GM10266 (cell line): Measurements from ENCODE around the gene CFAP298.

ENCODE experiments used
- DNase-seq: peaks from one replicate; pipeline ENCODE4 v3.0.0; 2012; ENCODE audit errors: extremely low spot score
- TF ChIP-seq, protein P1 (sequence below): IDR thresholded peaks from 2 replicates; pipeline ENCODE4 v1.5.1; 2012; ENCODE audit warnings: mild to moderate bottlenecking, low read depth; ENCODE audit not compliant: control insufficient read depth, insufficient read depth; ENCODE audit errors: missing control alignments

The CFAP298 gene

DNA sequence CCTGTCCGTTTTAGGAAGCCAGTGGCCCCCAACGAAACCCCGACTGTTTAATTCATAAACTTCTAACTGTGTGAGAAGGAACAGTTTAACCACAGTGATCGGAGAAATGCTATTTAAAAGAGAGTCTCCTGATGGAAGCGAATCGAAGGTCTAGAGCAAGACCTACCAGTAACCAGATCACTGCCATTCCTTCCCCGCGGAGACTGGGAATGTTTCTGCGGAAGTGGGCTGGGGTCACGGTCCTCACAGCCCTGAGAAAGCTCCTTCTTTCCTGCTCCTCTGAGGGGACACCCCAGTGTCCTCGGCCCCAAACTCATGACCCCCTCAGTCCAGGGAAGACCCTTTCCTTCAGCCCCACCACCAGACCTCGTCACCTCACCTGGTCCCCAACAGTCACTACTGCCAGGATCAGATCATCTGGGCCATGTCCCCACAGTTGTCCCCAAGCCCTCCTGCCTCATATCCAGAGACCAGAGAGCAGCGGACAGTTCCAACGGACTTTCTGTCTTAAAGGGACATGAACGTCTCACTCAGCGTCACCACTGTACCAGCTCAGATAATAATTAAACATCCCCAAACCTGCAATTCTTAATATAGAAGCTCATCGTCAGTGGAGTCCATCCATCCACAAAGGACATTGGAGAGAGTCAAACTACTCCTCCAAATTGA lies 27.0 kb downstream of the CFAP298 start, which contains the start of gene TCP10L:
Gene TCP10L, minus strand, starts transcription at position 482 of the 669 bp plus-strand sequence. CDS start 1,219 bp downstream, outside the sequence.
- no peak for DNase-seq
- TF ChIP-seq, protein P1, sequence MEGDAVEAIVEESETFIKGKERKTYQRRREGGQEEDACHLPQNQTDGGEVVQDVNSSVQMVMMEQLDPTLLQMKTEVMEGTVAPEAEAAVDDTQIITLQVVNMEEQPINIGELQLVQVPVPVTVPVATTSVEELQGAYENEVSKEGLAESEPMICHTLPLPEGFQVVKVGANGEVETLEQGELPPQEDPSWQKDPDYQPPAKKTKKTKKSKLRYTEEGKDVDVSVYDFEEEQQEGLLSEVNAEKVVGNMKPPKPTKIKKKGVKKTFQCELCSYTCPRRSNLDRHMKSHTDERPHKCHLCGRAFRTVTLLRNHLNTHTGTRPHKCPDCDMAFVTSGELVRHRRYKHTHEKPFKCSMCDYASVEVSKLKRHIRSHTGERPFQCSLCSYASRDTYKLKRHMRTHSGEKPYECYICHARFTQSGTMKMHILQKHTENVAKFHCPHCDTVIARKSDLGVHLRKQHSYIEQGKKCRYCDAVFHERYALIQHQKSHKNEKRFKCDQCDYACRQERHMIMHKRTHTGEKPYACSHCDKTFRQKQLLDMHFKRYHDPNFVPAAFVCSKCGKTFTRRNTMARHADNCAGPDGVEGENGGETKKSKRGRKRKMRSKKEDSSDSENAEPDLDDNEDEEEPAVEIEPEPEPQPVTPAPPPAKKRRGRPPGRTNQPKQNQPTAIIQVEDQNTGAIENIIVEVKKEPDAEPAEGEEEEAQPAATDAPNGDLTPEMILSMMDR, result no peak

DNA sequence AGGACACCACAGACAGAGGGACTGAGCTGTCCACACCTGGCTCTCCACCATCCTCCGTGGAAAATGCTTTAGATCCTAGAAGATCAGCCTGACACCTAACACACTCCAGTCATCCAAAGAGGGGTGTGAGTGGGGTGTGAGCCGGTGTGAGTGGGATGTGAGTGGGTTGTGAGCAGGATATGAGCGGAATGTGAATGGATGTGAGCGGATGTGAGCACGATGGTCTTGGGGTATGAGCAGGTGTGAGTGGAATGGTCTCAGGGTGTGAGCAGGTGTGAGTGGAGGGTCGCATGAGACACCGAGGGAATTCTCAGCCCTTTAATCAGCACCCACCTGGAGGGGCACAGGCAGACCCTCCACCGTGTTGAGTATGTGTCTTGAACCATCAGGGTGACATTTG lies 27.7 kb downstream of the CFAP298 start:
- TF ChIP-seq, protein P1, result no peak
- no peak for DNase-seq

DNA sequence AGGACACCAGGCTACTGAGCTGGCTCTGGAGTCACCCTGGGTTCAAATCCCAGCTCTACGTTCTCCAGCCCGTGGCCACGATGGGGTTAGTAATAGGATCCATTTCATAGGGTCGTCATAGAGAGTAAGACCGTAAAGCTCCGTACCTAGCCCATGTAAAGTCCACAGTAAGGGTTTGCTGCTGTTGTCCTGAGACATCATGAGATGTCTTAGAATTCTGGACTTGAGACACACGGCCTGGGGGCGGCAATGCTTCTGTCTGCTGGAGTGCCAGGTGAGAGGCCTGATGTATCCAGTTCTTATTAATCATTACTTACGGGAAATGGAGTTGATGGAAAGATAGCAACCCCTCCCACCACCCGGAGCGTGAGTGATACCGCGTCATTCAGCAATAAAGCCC lies 30.4 kb downstream of the CFAP298 start:
- TF ChIP-seq, protein P1, result no peak
- DNase-seq, result no peak

DNA sequence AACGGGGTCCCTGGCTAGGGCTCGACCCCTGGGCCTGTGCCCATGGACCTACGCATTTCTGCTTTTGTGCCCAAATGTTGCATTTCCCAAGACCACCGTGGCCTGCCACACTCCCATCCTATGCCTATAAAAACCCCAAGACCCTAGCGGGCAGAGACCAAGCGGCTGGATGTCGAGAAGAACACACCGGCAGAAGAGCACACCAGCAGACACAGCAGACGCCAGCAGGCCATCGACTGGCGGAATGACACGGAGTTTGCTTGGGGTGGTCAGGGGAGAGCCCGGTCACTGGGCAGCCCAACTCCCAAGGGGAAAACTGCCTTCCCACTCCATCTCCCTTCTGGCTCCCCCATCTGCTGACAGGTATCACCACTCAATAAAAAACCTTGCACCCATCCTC lies 31.2 kb downstream of the CFAP298 start:
- TF ChIP-seq, protein P1, result no peak
- DNase-seq, result no peak

DNA sequence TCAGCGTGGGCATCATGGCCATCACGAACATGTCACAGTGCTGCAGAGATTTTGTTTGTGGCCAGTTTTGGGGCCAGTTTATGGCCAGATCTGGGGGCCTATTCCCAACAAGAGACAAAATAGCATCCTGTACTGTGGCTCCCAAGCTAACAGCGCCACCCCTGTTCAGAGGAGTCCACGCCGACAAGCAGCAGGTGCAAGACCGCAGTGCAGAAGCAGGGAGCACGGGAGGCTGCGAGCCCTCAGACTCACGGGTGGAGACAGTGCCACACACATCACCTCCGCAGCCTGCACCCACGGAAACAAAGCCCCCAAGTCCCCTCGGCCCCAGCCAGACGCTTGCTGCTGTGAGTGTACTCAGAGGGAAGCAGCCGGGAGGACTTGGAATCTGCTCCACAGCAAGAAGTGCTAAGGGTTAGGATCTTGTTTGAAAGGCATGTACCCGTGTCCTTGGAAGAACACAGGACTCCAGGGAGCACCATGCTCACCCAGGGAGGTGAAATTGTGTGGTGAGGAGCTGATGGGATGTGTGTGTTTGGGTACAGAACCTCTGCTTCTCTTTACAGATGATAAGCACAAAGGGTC lies 34.0 kb downstream of the CFAP298 start:
- DNase-seq, result no peak
- TF ChIP-seq, protein P1, result no peak

DNA sequence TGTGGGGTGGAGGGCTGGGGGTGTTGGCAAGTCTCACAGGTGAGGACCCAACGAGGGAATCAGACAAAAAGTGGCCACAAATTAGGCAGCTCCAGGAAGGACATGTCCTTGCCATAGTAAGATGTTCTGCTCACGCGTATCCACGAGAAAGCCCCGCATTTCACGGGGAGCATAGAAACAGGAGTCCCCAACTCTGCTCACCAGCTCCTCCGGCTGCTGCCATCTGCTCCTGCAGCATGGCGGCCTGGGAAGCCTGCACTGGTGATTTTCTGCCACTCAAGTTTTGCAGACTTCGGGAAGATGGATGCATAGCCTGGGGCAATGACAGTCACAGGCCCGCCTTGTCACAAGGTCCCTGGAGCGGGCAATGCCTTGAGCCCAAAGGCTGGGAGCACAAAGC lies 36.2 kb downstream of the CFAP298 start:
- TF ChIP-seq, protein P1, result no peak
- no peak for DNase-seq
